ENCODE data around the gene QSOX2. TPM values are rescaled to one million over a fixed set of nuclear protein-coding genes. Genes with fewer than 3 reads are reported as not detected.

The QSOX2 gene
- total RNA-seq, 3 donors from 2014 or later (not counting 1 experiment from before 2014, with no cell fraction given), result 10.8 to 16.7 (median 16.6) TPM

DNA sequence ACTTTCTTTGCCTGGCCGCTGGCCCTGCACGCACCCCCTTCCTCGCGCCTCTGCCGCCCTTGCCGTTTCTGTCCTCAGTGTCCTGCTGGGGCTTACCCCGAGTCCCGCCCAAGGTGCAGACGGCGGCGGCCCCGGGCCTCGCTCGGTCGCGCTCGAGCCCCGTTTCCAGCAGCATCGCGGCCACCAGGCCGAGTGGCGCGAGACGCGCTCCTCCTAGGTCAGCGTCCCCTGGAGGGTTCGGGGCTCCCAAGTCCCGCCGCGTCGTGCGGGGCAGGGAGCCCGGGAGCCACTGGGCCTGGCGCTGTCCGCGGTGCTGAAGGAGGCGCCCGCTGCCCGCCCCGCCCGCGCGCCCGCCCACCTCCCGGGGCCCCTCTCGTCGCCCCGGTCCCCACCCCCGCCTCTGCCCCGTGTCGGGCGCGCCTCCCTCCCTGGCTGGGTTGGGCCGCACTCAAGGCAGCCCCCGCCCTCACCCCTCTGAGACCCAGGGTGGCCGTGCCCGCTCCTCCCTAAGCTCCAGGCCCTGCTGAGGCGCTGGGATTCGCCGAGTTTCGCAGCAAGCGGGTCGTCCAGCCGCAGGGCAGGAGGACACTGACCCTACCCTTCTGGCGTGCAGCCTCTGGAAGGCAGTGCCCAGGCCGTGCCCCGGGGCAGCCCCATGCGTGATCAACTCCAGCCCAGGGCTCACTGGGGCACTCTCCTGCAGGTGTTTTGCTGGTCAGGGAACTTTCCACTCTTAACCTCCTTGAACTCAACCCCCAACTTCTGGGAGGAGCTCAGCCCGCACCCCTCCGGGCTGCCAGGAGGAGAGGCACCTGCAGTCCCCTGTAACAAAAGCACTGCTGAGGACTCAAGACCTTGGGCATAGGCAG lies 40.5 kb downstream of the QSOX2 start, which contains the start of gene LHX3:
Gene LHX3 (minus strand): TSS at position 291 of the 869 bp plus-strand sequence. CDS start 116 bp downstream, at position 175.
- no peaks in the 10 kb centered on the region for H3K9me3 ChIP-seq (ENCODE audit: control insufficient read depth, insufficient read depth, low read length)
- H3K4me3 ChIP-seq (ENCODE audit: low read length), result no peak within 1 kb of the TSS
- no peak within 1 kb of the TSS for H3K27ac ChIP-seq (ENCODE audit: low read length)
- peaks cover 9% of the 10 kb centered on the region for H3K36me3 ChIP-seq (ENCODE audit: control insufficient read depth, insufficient read depth, low read length)
- TF ChIP-seq, protein P1, sequence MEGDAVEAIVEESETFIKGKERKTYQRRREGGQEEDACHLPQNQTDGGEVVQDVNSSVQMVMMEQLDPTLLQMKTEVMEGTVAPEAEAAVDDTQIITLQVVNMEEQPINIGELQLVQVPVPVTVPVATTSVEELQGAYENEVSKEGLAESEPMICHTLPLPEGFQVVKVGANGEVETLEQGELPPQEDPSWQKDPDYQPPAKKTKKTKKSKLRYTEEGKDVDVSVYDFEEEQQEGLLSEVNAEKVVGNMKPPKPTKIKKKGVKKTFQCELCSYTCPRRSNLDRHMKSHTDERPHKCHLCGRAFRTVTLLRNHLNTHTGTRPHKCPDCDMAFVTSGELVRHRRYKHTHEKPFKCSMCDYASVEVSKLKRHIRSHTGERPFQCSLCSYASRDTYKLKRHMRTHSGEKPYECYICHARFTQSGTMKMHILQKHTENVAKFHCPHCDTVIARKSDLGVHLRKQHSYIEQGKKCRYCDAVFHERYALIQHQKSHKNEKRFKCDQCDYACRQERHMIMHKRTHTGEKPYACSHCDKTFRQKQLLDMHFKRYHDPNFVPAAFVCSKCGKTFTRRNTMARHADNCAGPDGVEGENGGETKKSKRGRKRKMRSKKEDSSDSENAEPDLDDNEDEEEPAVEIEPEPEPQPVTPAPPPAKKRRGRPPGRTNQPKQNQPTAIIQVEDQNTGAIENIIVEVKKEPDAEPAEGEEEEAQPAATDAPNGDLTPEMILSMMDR (IDR thresholded peaks at IDR 0.05), result no peak
- H3K36me3 Mint-ChIP-seq, result no peaks in the 10 kb centered on the region
- peaks cover 3% of the 10 kb centered on the region for H3K4me1 ChIP-seq (ENCODE audit: control insufficient read depth, insufficient read depth, low read length)
- ATAC-seq (peak in 2 of 3 donors; percentile 56 to 69), DNase-seq (peak; percentile 34 to 60)
- H3K27me3 ChIP-seq (ENCODE audit: control insufficient read depth, insufficient read depth, low read length), result peaks cover 28% of the 10 kb centered on the region
- peaks cover 10 to 14% of the 10 kb centered on the region in 2 donors for H3K4me1 Mint-ChIP-seq
- WGBS (ENCODE audit: insufficient coverage), result 17% methylated on average over 70 of the region's 70 CpGs
- intact Hi-C loops (cut with micrococcal nuclease), result no loop called here
- peaks cover 0 to 10% of the 10 kb centered on the region in 2 donors for H3K27me3 Mint-ChIP-seq (ENCODE audit: low read depth in 2 of 2)
- H3K4me3 Mint-ChIP-seq, result no peak within 1 kb of the TSS
- H3K9me3 Mint-ChIP-seq, result no peaks in the 10 kb centered on the region
- H3K27ac Mint-ChIP-seq, result no peak within 1 kb of the TSS

GRCh38 chr9:136204145-136204805 lies 41.3 kb downstream of the QSOX2 start:
- Histone ChIP-seq H3K27ac (ENCODE audit: low read length) (no peak overlapping the region), H3K9me3 (ENCODE audit: control insufficient read depth, insufficient read depth, low read length) (no peaks in the 10 kb centered on the region), H3K4me1 (ENCODE audit: control insufficient read depth, insufficient read depth, low read length) (peaks cover 3% of the 10 kb centered on the region), H3K4me3 (ENCODE audit: low read length) (no peak overlapping the region), H3K27me3 (ENCODE audit: control insufficient read depth, insufficient read depth, low read length) (peaks cover 31% of the 10 kb centered on the region), H3K36me3 (ENCODE audit: control insufficient read depth, insufficient read depth, low read length) (peaks cover 9% of the 10 kb centered on the region)
- 60% methylated on average over 25 of the region's 25 CpGs for WGBS (ENCODE audit: insufficient coverage)
- DNase-seq, result no peak
- H3K27ac Mint-ChIP-seq, result no peak overlapping the region
- H3K4me1 Mint-ChIP-seq, result peaks cover 10 to 14% of the 10 kb centered on the region in 2 donors
- intact Hi-C loops (cut with micrococcal nuclease), result no loop called here
- ATAC-seq, result no peak
- peaks cover 0 to 12% of the 10 kb centered on the region in 2 donors for H3K27me3 Mint-ChIP-seq (ENCODE audit: low read depth in 2 of 2)
- H3K9me3 Mint-ChIP-seq, result no peaks in the 10 kb centered on the region
- TF ChIP-seq, protein P1 (IDR thresholded peaks at IDR 0.05), result no peak
- H3K4me3 Mint-ChIP-seq, result no peak overlapping the region
- H3K36me3 Mint-ChIP-seq, result no peaks in the 10 kb centered on the region

DNA sequence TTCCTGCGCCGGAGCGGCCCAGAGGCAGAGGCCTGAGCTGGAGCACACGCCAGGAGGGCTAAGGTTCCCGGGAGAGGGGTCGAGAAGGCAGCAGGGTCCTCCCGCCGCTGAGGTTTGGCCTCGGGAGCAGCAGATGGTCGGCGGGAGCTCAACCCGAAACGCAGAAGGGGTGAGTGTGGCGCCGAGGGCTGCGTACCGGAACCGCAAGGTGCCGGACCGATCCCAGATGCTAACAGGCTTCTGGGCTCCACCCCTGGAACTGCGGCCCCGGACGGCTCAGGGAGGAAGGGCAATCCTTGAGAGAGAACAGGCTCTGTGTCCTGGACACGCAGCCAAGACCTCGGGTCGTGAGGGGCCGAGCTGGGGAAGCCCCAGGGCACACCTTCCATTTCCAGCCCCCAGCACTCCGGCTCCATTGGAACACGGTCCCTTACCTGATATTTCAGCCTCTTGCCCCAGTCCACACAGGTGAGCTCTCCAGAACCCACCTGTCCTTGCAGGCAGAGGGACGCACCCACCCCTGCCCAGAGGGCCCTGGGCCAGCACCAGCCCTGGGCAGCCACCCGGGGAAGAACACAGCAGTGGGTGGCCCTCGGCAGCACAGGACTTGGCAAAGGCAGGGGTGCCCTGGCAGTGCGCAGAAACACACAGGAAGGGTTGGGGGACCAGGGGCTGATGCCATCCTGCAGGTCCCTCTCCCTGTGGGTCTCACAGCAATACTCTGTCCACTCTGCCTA lies 42.0 kb downstream of the QSOX2 start:
- no peak overlapping the region for H3K27ac Mint-ChIP-seq
- ATAC-seq, result no peak
- 24% methylated on average over 33 of the region's 33 CpGs for WGBS (ENCODE audit: insufficient coverage)
- H3K4me1 Mint-ChIP-seq, result peaks cover 10 to 14% of the 10 kb centered on the region in 2 donors
- H3K4me1 ChIP-seq (ENCODE audit: control insufficient read depth, insufficient read depth, low read length), result peaks cover 3% of the 10 kb centered on the region
- H3K4me3 Mint-ChIP-seq, result no peak overlapping the region
- peaks cover 0 to 14% of the 10 kb centered on the region in 2 donors for H3K27me3 Mint-ChIP-seq (ENCODE audit: low read depth in 2 of 2)
- no peaks in the 10 kb centered on the region for H3K9me3 Mint-ChIP-seq
- no peaks in the 10 kb centered on the region for H3K9me3 ChIP-seq (ENCODE audit: control insufficient read depth, insufficient read depth, low read length)
- H3K36me3 ChIP-seq (ENCODE audit: control insufficient read depth, insufficient read depth, low read length), result peaks cover 4% of the 10 kb centered on the region
- peaks cover 32% of the 10 kb centered on the region for H3K27me3 ChIP-seq (ENCODE audit: control insufficient read depth, insufficient read depth, low read length)
- no peak overlapping the region for H3K27ac ChIP-seq (ENCODE audit: low read length)
- H3K4me3 ChIP-seq (ENCODE audit: low read length), result no peak overlapping the region
- TF ChIP-seq, protein P1 (IDR thresholded peaks at IDR 0.05), result no peak
- no peaks in the 10 kb centered on the region for H3K36me3 Mint-ChIP-seq
- intact Hi-C loops (cut with micrococcal nuclease), result no loop called here
- DNase-seq, result no peak
